DOHH2 (cell line): ENCODE data around the gene RPH3AL.

ENCODE experiments used
- H3F3A ChIP-seq: fragments of 200-600 bp; sonication (generic), shearing (Covaris generic); 2 replicates; pipeline ENCODE4 v1.6.0; 2016; ENCODE audit warnings: antibody characterized with exemption, mild to moderate bottlenecking; ENCODE audit not compliant: control insufficient read depth, insufficient read depth
- H3K27ac ChIP-seq: fragments of 200-600 bp; sonication (generic); 2 replicates; pipeline ENCODE4 v1.5.1; 2014; ENCODE audit warnings: low read depth, mild to moderate bottlenecking, low read length, moderate library complexity
- H3K27me3 ChIP-seq: fragments of 200-600 bp; sonication (generic); 2 replicates; pipeline ENCODE4 v1.6.1; 2014; ENCODE audit warnings: mild to moderate bottlenecking, low read length, mixed read lengths; ENCODE audit not compliant: control insufficient read depth
- H3K36me3 ChIP-seq: fragments of 200-600 bp; sonication (generic); 2 replicates; pipeline ENCODE4 v1.6.1; 2014; ENCODE audit warnings: mild to moderate bottlenecking, low read length, moderate library complexity, mixed read lengths; ENCODE audit not compliant: control insufficient read depth
- H3K4me1 ChIP-seq: fragments of 200-600 bp; sonication (generic); 2 replicates; pipeline ENCODE4 v1.6.1; 2014; ENCODE audit warnings: mild to moderate bottlenecking, low read length, mixed read lengths; ENCODE audit not compliant: control insufficient read depth
- H3K4me2 ChIP-seq: fragments of 200-600 bp; sonication (generic); 2 replicates; pipeline ENCODE4 v1.6.0; 2014; ENCODE audit warnings: mild to moderate bottlenecking, low read length, moderate library complexity
- H3K4me3 ChIP-seq: fragments of 200-600 bp; sonication (generic); 2 replicates; pipeline ENCODE4 v1.5.1; 2014; ENCODE audit warnings: mild to moderate bottlenecking, low read length, mixed read lengths
- H3K79me2 ChIP-seq: fragments of 200-600 bp; sonication (generic); 2 replicates; pipeline ENCODE4 v1.6.1; 2014; ENCODE audit warnings: mild to moderate bottlenecking, low read length, mixed read lengths; ENCODE audit not compliant: control insufficient read depth
- H3K9me2 ChIP-seq: fragments of 200-600 bp; sonication (generic); replicated peaks from 2 replicates; pipeline ENCODE4 v1.6.1; 2014; ENCODE audit warnings: mild to moderate bottlenecking, low read length, mixed read lengths; ENCODE audit not compliant: control insufficient read depth
- H3K9me3 ChIP-seq: fragments of 200-600 bp; sonication (generic); 2 replicates; pipeline ENCODE4 v1.6.1; 2014; ENCODE audit warnings: antibody characterized with exemption, low read length, mixed read lengths; ENCODE audit not compliant: control insufficient read depth, insufficient read depth
- H4K20me1 ChIP-seq: fragments of 200-600 bp; sonication (generic); 2 replicates; pipeline ENCODE4 v1.6.0; 2014; ENCODE audit warnings: low read depth, mild to moderate bottlenecking, antibody characterized with exemption, low read length, moderate library complexity; ENCODE audit not compliant: control insufficient read depth, insufficient read depth
- CTCF ChIP-seq: fragments of 200-600 bp; sonication (generic); IDR thresholded peaks from one replicate; pipeline ENCODE4 v1.5.1; 2014; ENCODE audit warnings: antibody characterized with exemption, mild to moderate bottlenecking, low read depth, low read length; ENCODE audit not compliant: poor library complexity, severe bottlenecking
- EZH2phosphoT487 ChIP-seq: fragments of 200-600 bp; sonication (generic); IDR thresholded peaks from 2 replicates; pipeline ENCODE4 v1.6.1; 2017; ENCODE audit warnings: borderline replicate concordance, mild to moderate bottlenecking, antibody characterized with exemption, low read length, moderate library complexity, mixed read lengths

RPH3AL gene

GRCh38 chr17:233473-233941, 119.1 kb downstream of the RPH3AL start:
- TF ChIP-seq EZH2phosphoT487 (no peak), CTCF (no peak)
- no peak overlapping the region for H3K4me2 ChIP-seq
- H3K4me1 ChIP-seq: peaks cover 12% of the 10 kb centered on the region
- H3F3A ChIP-seq: no peaks in the 10 kb centered on the region
- H3K79me2 ChIP-seq: no peaks in the 10 kb centered on the region
- H4K20me1 ChIP-seq: no peaks in the 10 kb centered on the region
- no peaks in the 10 kb centered on the region for H3K9me3 ChIP-seq
- H3K9me2 ChIP-seq: no peaks in the 10 kb centered on the region
- H3K27ac ChIP-seq: no peak overlapping the region
- no peaks in the 10 kb centered on the region for H3K36me3 ChIP-seq
- H3K4me3 ChIP-seq: no peak overlapping the region
- H3K27me3 ChIP-seq: no peaks in the 10 kb centered on the region; the same call in 1 of the 2 replicates

- no peaks in the 10 kb centered on the region for H3K9me2 ChIP-seq
- TF ChIP-seq CTCF (no peak), EZH2phosphoT487 (no peak)
- H4K20me1 ChIP-seq: no peaks in the 10 kb centered on the region
- peaks cover 12% of the 10 kb centered on the region for H3K4me1 ChIP-seq
- H3K79me2 ChIP-seq: no peaks in the 10 kb centered on the region
- no peaks in the 10 kb centered on the region for H3K36me3 ChIP-seq
- H3F3A ChIP-seq: no peaks in the 10 kb centered on the region
- no peak overlapping the region for H3K4me2 ChIP-seq
- no peaks in the 10 kb centered on the region; the same call in 1 of the 2 replicates for H3K27me3 ChIP-seq
- H3K27ac ChIP-seq: no peak overlapping the region
- no peaks in the 10 kb centered on the region for H3K9me3 ChIP-seq
- no peak overlapping the region for H3K4me3 ChIP-seq
Observed at GRCh38 chr17:231966-232807, 120.4 kb downstream of the RPH3AL start.

GRCh38 chr17:231191-231965, 121.2 kb downstream of the RPH3AL start:
- H3K36me3 ChIP-seq: no peaks in the 10 kb centered on the region
- no peak overlapping the region for H3K4me3 ChIP-seq
- peaks cover 12% of the 10 kb centered on the region for H3K4me1 ChIP-seq
- no peak overlapping the region for H3K27ac ChIP-seq
- no peaks in the 10 kb centered on the region for H4K20me1 ChIP-seq
- no peaks in the 10 kb centered on the region for H3K9me2 ChIP-seq
- H3K79me2 ChIP-seq: no peaks in the 10 kb centered on the region
- H3F3A ChIP-seq: no peaks in the 10 kb centered on the region
- H3K27me3 ChIP-seq: no peaks in the 10 kb centered on the region; the same call in 1 of the 2 replicates
- no peaks in the 10 kb centered on the region for H3K9me3 ChIP-seq
- H3K4me2 ChIP-seq: no peak overlapping the region
- TF ChIP-seq CTCF (no peak), EZH2phosphoT487 (no peak)
